ENCODE measurements around the gene LIN28A.

- TF ChIP-seq CTCF (IDR thresholded peaks at IDR 0.05) (no peak), POLR2A (IDR thresholded peaks at IDR 0.05) (no peak)
These were observed 68.4 kb downstream of the LIN28A start for GRCh38 chr1:26478988-26479387.

Data from adrenal gland (tissue), 5 donors.